Lung (tissue), 12 donors: Measurements from ENCODE around the gene LATS2. TPM values are rescaled to one million over a fixed set of nuclear protein-coding genes. Genes with fewer than 3 reads are reported as not detected.

Experiments
- ATAC-seq: fragments of 200-7000 bp; cut with Tn5 transposase; one replicate; pipeline ENCODE4 v1.9.1; 2020; ENCODE audit warnings: moderate number of reproducible peaks; ENCODE audit not compliant: insufficient read depth, low FRiP score
- DNase-seq, 3 donors: peaks; one replicate each; pipeline ENCODE4 v3.0.0-alpha.2; 2013 to 2017
- H3K27ac ChIP-seq, 2 donors: one replicate each; pipeline ENCODE4 v1.5.1; 2013; ENCODE audit warnings: mild to moderate bottlenecking in 2 of 2, moderate library complexity in 2 of 2, control low read depth in 1 of 2, inconsistent platforms in 1 of 2, low read depth in 1 of 2, low read length in 1 of 2
- H3K27me3 ChIP-seq, 3 donors: one replicate each; pipeline ENCODE4 v1.5.1; 2013; ENCODE audit warnings: low read length in 2 of 3; ENCODE audit not compliant: control insufficient read depth in 3 of 3, insufficient read depth in 3 of 3
- H3K36me3 ChIP-seq, 4 donors: one replicate each; pipeline ENCODE4 v1.5.1; 2013; ENCODE audit warnings: low read length in 4 of 4, mild to moderate bottlenecking in 1 of 4, moderate library complexity in 1 of 4; ENCODE audit not compliant: control insufficient read depth in 4 of 4, insufficient read depth in 4 of 4
- H3K4me1 ChIP-seq, 5 donors: one replicate each; pipeline ENCODE4 v1.5.1; 2013; ENCODE audit warnings: low read length in 5 of 5, mild to moderate bottlenecking in 2 of 5, moderate library complexity in 1 of 5; ENCODE audit not compliant: control insufficient read depth in 5 of 5, insufficient read depth in 5 of 5
- H3K4me3 ChIP-seq: one replicate; pipeline ENCODE4 v1.5.1; 2013; ENCODE audit warnings: mild to moderate bottlenecking, control low read depth, moderate library complexity
- H3K9ac ChIP-seq, 2 donors: one replicate each; pipeline ENCODE4 v1.5.1; 2013; ENCODE audit warnings: low read length in 2 of 2, control low read depth in 1 of 2; ENCODE audit not compliant: insufficient read depth in 1 of 2
- H3K9me3 ChIP-seq, 4 donors: one replicate each; pipeline ENCODE4 v1.5.1; 2013; ENCODE audit warnings: low read length in 3 of 4, mild to moderate bottlenecking in 1 of 4, moderate library complexity in 1 of 4; ENCODE audit not compliant: control insufficient read depth in 4 of 4, insufficient read depth in 3 of 4
- WGBS, 2 donors: extraction: QIAGEN DNeasy Blood & Tissue Kit; methylation state at CpG; one replicate each; pipeline ENCODE4 v1.1.7; 2013; 5-methylcytosine and 5-hydroxymethylcytosine counted together
- polyA plus RNA-seq, 2 donors: library from polyadenylated mRNA; stranded (reverse); fragments of 200-250 nt; gene quantifications; one replicate each; pipeline ENCODE4 v1.2.1, GENCODE V29; 2013
- total RNA-seq, 2 donors: library from RNA; depleted of rRNA in 1 of 2; stranded (reverse); fragments of >200 nt in 1 of 2; gene quantifications; one replicate each; pipeline ENCODE4 v1.2.1, GENCODE V29; 2014 to 2021
- TF ChIP-seq, protein P1 (sequence below): IDR thresholded peaks from 2 replicates; pipeline ENCODE4 v1.5.1; 2012; ENCODE audit warnings: mild to moderate bottlenecking; ENCODE audit errors: control extremely low read depth, extremely low read depth
- donor health status: control.
- donor health status: control.
- donor health status: Bipolar disorder and iron deficiency.
- donor health status: healthy.
- donor health status: DM: yes; HTN: yes; CAD: no.

The LATS2 gene
- total and polyA plus RNA-seq, 4 donors = 7.7 to 37.5 (median 21.3) TPM

GRCh38 chr13:20977394-20977793 lies 84.0 kb downstream of the LATS2 start:
- ATAC-seq = no peak
- no peak for DNase-seq
- Histone ChIP-seq H3K4me3 (no peak overlapping the region), H3K27ac (no peak overlapping the region), H3K9ac (no peak overlapping the region), H3K36me3 (peaks cover 43 to 55% (median 50%) of the 10 kb centered on the region in 4 donors), H3K27me3 (no peaks in the 10 kb centered on the region), H3K9me3 (no peaks in the 10 kb centered on the region), H3K4me1 (peaks cover 0 to 12% (median 0%) of the 10 kb centered on the region in 5 donors)
- TF ChIP-seq, protein P1, sequence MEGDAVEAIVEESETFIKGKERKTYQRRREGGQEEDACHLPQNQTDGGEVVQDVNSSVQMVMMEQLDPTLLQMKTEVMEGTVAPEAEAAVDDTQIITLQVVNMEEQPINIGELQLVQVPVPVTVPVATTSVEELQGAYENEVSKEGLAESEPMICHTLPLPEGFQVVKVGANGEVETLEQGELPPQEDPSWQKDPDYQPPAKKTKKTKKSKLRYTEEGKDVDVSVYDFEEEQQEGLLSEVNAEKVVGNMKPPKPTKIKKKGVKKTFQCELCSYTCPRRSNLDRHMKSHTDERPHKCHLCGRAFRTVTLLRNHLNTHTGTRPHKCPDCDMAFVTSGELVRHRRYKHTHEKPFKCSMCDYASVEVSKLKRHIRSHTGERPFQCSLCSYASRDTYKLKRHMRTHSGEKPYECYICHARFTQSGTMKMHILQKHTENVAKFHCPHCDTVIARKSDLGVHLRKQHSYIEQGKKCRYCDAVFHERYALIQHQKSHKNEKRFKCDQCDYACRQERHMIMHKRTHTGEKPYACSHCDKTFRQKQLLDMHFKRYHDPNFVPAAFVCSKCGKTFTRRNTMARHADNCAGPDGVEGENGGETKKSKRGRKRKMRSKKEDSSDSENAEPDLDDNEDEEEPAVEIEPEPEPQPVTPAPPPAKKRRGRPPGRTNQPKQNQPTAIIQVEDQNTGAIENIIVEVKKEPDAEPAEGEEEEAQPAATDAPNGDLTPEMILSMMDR = no peak
- WGBS, 2 donors = 66 to 84% methylated on average over 2 of the region's 2 CpGs

DNA sequence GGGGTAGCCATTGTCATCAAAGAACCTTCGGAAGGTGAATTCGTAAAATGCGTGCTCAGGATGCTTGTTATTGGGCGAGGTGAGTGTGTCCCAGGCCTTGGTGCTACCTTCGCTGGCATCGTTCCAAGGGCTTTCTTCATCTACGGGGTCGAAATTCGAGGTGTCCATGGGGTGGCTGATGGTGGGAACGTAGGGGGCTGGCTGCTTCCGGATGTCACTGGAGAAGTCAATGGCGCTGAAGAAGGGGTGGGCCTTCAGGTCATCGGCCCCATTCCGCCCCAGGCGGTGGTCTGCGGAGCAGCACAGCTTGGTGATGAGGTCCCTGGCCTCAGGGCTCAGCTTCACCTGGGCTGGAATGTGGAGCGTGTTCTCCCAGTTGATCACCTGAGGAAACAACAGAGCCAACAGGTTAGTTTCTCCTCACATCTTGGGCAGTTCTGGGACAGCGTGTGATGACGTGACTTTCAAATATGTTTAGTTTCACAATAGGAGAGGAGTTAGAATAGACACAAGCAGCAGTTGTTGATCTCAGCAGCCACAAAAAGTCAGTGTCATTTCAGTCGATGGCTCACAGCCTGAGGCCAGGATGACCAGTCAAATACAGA lies 86.3 kb downstream of the LATS2 start:
- ATAC-seq = no peak
- H3K4me3 ChIP-seq = no peak overlapping the region
- TF ChIP-seq, protein P1 = no peak
- no peak overlapping the region for H3K27ac ChIP-seq
- no peak overlapping the region for H3K9ac ChIP-seq
- H3K9me3 ChIP-seq = no peaks in the 10 kb centered on the region
- no peaks in the 10 kb centered on the region for H3K27me3 ChIP-seq
- DNase-seq = no peak
- WGBS, 2 donors = 93 to 94% methylated on average over 20 of the region's 20 CpGs
- peaks cover 25 to 44% (median 37%) of the 10 kb centered on the region in 4 donors for H3K36me3 ChIP-seq
- H3K4me1 ChIP-seq = peaks cover 0 to 11% (median 0%) of the 10 kb centered on the region in 5 donors

GRCh38 chr13:20973886-20974425 lies 87.4 kb downstream of the LATS2 start:
- Histone ChIP-seq H3K36me3 (peaks cover 18 to 36% (median 29%) of the 10 kb centered on the region in 4 donors), H3K4me3 (no peak overlapping the region), H3K27me3 (no peaks in the 10 kb centered on the region), H3K9ac (peak overlapping the region in 1 of 2 donors; percentile 7), H3K27ac (no peak overlapping the region), H3K9me3 (no peaks in the 10 kb centered on the region), H3K4me1 (peaks cover 0 to 11% (median 0%) of the 10 kb centered on the region in 5 donors)
- peak; percentile 64 to 92 (median 81) for DNase-seq
- ATAC-seq = no peak
- 89 to 91% methylated on average over 8 of the region's 8 CpGs for WGBS, 2 donors
- TF ChIP-seq, protein P1 = no peak

DNA sequence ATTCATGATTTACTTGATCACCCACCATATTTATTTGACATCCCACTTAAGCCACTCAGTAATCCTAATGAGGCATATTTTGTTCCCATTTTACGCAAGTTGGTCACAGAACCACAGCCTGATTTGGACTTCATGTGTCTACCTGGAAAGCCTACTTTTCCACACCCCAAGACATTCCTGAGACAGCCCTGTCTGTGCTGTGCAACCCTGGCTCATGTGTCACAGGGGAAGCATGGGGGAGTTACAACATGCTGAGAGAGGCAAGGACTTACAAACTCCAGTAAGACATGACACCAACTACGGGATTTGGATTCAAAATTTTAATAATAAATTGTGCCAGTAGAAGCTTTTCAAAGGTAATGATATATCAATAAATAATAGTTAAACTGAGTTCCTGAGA lies 88.7 kb downstream of the LATS2 start:
- no peak overlapping the region for H3K4me3 ChIP-seq
- ATAC-seq = no peak
- H3K27me3 ChIP-seq = no peaks in the 10 kb centered on the region
- TF ChIP-seq, protein P1 = no peak
- peaks cover 0 to 11% (median 0%) of the 10 kb centered on the region in 5 donors for H3K4me1 ChIP-seq
- no peak overlapping the region for H3K27ac ChIP-seq
- H3K9ac ChIP-seq = no peak overlapping the region
- H3K9me3 ChIP-seq = no peaks in the 10 kb centered on the region
- H3K36me3 ChIP-seq = peaks cover 14 to 32% (median 27%) of the 10 kb centered on the region in 4 donors
- no peak for DNase-seq
- 85 to 94% methylated on average over 2 of the region's 2 CpGs for WGBS, 2 donors
